Bronchial epithelial cell (primary cell): ENCODE data around the gene EEF1A2. TPM values are rescaled to one million over a fixed set of nuclear protein-coding genes. Genes with fewer than 3 reads are reported as not detected.
"Not testable (repeated sequence)": the region's sequence is repeated elsewhere in the genome, so short reads cannot be mapped to it uniquely, and the experiment has no call there.

ENCODE experiments used
- DNase-seq: peaks from one replicate; pipeline ENCODE4 v3.0.0-alpha.2; 2010; ENCODE audit warnings: low read depth
- FAIRE-seq: peaks from 2 replicates; lab custom pipeline; 2011; peaks lifted over from hg19 to GRCh38; lab: Jason Lieb, UNC
- H3K27me3 ChIP-seq: 2 replicates; pipeline ENCODE4 v1.5.1; 2011; ENCODE audit warnings: low read length; ENCODE audit not compliant: control insufficient read depth, insufficient read depth
- H3K36me3 ChIP-seq: 2 replicates; pipeline ENCODE4 v1.5.1; 2011; ENCODE audit warnings: low read length; ENCODE audit not compliant: control insufficient read depth, insufficient read depth
- H3K4me3 ChIP-seq: 2 replicates; pipeline ENCODE4 v1.5.1; 2011; ENCODE audit warnings: mild to moderate bottlenecking, low read depth, low read length, control low read depth
- total RNA-seq: library from RNA; depleted of rRNA; stranded (reverse); fragments of >200 nt; gene quantifications from 2 replicates; pipeline ENCODE4 v1.2.1, GENCODE V29; 2014
- TF ChIP-seq, protein P1 (sequence below): IDR thresholded peaks from 2 replicates; pipeline ENCODE4 v1.5.1; 2011; ENCODE audit warnings: mild to moderate bottlenecking, moderate library complexity, low read length, control low read depth, inconsistent platforms; ENCODE audit not compliant: insufficient read depth, severe bottlenecking

The EEF1A2 gene
- total RNA-seq, 1 donor from 2014 or later: 1.1 TPM

GRCh38 chr20:63517376-63518309 lies 18.8 kb upstream of the EEF1A2 start:
- DNase-seq (no peak), FAIRE-seq (no peak)
- Histone ChIP-seq H3K4me3 (no peak overlapping the region), H3K27me3 (no peaks in the 10 kb centered on the region), H3K36me3 (peaks cover 14% of the 10 kb centered on the region)
- TF ChIP-seq, protein P1, sequence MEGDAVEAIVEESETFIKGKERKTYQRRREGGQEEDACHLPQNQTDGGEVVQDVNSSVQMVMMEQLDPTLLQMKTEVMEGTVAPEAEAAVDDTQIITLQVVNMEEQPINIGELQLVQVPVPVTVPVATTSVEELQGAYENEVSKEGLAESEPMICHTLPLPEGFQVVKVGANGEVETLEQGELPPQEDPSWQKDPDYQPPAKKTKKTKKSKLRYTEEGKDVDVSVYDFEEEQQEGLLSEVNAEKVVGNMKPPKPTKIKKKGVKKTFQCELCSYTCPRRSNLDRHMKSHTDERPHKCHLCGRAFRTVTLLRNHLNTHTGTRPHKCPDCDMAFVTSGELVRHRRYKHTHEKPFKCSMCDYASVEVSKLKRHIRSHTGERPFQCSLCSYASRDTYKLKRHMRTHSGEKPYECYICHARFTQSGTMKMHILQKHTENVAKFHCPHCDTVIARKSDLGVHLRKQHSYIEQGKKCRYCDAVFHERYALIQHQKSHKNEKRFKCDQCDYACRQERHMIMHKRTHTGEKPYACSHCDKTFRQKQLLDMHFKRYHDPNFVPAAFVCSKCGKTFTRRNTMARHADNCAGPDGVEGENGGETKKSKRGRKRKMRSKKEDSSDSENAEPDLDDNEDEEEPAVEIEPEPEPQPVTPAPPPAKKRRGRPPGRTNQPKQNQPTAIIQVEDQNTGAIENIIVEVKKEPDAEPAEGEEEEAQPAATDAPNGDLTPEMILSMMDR: no peak

GRCh38 chr20:63514520-63514919 lies 15.6 kb upstream of the EEF1A2 start:
- H3K27me3 ChIP-seq, FAIRE-seq, H3K4me3 ChIP-seq, H3K36me3 ChIP-seq, DNase-seq: not testable (repeated sequence)

DNA sequence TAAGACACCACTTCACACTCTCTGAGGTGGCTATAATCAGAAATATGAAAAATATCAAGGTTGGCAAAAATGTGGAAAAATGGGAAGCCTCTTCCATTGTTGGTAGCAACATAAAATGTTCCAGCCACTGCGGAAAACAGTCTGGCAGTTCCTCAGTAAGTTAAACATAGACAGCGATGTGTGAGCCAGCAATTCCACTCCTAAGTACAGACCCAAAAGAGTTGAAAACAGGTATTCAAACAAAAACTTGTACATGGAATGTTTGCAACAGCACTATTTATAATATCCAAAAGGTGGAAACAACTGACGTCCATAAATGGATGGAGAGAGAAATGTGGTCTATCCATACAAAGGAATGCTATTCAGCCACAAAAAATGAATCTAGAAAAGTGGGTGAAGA lies 14.3 kb upstream of the EEF1A2 start:
- no peak for FAIRE-seq
- TF ChIP-seq, protein P1: no peak
- H3K27me3 ChIP-seq: no peaks in the 10 kb centered on the region
- no peaks in the 10 kb centered on the region for H3K36me3 ChIP-seq
- H3K4me3 ChIP-seq: no peak overlapping the region
- DNase-seq: no peak

DNA sequence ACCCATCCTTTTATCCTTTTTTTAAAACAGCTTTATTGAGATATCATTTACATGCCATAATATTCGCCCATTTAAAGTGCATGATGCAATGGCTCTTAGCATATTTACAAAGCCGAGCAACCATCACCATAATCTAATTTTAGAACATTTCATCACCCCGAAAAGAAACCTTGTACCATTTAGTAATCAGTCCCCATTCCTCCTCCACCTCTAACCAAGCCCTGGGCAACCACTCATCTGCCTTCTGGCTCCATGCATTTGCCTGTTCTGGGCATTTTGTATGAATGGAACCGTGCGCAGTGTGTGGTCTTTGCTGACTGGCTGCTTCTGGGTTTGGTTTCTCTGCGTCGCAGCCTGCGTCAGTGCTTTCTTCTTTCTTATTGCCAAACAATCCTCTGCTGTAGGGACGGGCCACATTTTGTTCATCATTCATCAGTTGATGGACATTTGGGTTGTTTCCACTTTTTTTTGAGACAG lies 10.2 kb upstream of the EEF1A2 start:
- no peaks in the 10 kb centered on the region for H3K27me3 ChIP-seq
- no peak overlapping the region for H3K4me3 ChIP-seq
- H3K36me3 ChIP-seq: no peaks in the 10 kb centered on the region
- TF ChIP-seq, protein P1: no peak
- no peak for DNase-seq
- no peak for FAIRE-seq

- no peak for FAIRE-seq
- TF ChIP-seq, protein P1: no peak
Measured at GRCh38 chr20:63508072-63508768, 9.3 kb upstream of the EEF1A2 start.

More at GRCh38 chr20:63508072-63508768, 9.3 kb upstream of the EEF1A2 start:
- no peak for DNase-seq
- no peak overlapping the region for H3K4me3 ChIP-seq
- no peaks in the 10 kb centered on the region for H3K27me3 ChIP-seq
- H3K36me3 ChIP-seq: no peaks in the 10 kb centered on the region
